Measurements from ENCODE around the gene PRKD2.
A peak's percentile ranks its signal among the peaks of the same experiment; 100 is the strongest.
"Not testable (repeated sequence)": the region's sequence is repeated elsewhere in the genome, so short reads cannot be mapped to it uniquely, and the experiment has no call there.

PRKD2 gene

DNA sequence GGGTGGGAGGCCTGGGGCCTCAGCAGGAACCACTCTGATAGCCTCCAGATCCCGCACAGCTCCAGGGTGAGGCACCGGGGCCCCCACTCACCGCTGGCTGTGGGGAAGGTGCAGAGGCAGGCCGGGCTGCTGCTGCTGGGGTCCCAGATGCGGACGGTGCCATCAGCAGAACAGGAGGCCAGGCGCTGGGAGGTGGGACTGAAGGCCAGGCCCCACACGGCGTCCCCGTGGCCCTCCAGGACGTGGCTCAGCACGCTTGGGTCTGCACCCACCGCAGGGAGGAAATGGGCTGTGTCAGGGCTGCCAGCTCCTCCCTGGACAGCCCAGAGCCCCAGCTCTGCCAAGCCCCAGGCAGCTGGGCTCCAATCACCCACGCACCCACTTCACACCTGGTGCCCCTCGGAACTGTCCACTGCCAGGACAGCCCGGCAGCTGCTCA is 6.1 kb upstream of the PRKD2 start:
- no peak for DNase-seq

DNA sequence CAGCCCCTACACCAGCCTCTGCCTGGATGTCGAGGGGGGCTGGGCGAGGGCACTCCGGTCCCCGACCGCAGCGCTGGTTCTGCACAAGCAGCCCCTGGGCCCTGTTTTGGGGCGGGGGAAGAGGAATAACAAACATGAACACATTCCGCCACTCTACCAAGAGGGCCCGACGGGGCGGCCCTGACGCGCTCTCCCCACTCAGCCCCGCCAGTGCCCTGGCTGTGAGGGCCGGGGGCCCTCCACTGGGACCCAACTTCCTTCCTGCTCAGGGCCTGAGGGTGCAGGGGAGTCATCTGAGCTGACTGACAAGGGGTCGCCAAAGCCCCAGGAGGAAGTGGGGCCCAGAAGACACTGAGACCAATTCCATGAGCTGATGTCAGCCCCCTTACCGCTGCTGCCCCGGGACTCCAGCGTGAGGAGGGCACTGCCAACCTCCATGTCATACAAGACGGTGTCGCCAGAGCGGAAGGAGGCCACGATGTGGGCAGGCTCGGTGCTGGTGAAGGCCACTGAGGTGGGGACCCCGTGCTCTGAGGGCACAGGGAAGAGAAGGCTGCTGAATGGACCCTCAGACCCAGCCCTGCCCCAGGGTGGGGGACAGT is 5.6 kb upstream of the PRKD2 start:
- DNase-seq: no peak

GRCh38 chr19:46722004-46722380 is 5.1 kb upstream of the PRKD2 start:
- no peak for DNase-seq

DNA sequence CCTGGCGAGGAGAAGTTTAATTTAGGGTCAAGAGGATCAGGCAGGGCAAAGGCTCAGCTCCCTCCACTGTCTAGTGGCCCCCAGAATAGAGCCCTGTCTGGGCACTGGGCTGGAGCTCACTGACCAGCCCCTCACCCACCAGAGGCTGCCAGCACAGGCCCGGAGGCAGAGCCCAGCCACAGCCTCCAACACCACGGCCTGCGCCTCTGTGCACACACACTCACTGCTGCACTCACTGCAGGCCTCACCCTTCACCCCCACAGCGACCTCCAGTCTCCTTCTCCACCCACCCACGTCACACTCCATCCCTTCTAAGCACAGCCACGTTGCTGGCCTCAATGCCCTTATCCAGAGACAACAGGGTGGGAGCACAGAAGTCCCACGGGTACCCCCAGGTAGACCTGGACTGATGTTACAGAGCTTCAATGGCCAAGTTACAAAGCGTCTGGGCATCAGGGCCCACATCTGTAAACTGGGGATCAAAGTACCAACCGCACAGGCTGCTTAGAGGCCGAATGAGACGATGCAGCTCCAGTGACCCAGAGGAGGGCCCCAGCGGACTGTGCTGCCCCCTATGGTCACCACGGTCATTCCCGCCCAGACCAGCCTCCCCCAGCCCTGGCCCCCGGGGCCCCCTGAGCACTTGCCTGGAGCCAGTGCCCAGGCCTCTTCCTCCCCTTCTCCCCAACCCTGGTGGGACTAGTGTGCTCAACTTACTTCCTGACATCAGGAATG is 4.5 kb upstream of the PRKD2 start:
- no peak for DNase-seq

- DNase-seq: no peak
Observed at GRCh38 chr19:46720503-46721239, 3.8 kb upstream of the PRKD2 start.

- DNase-seq: no peak
Observed at GRCh38 chr19:46719629-46720502, 3.0 kb upstream of the PRKD2 start.

DNA sequence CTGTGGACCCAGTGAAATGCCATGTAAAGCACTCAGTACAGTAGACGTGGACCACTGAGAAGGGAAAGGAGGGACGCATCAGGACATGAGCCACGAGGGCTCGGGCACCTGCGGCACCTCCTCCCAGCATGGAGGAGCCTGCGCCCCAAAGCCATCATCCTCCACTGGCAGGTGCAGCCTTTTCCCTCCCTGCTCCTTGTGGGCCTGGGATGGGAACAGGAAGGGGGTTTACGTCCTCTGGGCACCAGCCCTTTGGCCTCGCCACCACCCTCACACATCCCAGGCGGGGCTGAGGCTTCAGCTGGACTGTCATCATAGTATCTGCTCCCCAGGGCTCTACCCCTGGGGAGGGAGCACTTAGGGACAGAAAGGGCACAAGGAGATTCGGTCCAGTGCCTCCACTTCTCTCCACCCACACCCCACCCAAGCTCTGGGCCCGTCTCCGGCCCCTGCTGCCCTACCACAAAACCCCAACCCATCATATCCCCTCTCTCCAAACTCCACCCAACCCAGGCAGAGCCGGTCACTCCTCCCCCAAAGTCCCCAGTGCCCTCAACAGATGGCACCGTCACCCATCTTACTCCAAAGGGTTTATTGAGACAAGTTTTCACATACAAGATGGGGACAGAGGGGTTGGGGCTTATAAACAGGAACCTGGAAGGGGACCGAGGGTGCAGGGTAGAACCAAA is 2.2 kb upstream of the PRKD2 start:
- DNase-seq: no peak

DNA sequence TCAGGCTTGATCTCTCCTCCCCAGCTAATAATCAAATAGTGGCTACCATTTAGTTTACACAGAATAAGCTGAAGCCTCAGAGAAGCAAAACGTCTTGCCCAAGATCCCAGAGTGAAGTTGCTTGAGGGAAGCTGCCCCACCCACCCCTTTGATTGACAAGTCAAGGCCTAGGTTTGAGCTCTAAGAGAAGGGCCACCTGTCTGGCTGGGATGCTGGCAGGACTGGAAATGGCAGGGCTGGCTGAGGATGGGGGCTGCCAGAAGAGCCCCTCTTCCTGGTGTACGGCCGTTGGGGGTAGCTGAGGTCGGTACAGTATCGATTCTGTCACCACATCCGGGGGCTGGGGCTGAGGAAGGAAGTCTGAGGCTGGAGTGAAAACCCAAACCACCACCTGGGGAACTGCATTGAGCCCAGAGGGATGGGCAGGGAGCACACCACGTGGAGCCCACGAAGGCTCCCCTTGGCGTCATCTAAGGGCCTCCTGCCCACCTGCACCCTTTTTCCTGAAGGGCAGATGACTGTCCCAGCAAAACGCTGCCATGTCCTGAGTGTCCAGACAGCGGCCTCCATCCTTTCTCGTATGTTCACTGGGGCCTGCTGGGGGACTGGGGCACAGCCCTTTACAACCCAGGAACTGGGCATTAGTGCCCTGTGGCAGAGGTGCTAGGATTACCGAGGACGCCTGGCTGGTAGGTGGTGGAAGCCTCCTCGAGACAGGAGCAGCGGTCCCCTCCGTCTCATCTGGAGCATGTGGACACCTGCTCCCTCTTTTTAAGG is 1.4 kb upstream of the PRKD2 start:
- DNase-seq: peak; percentile 90

DNA sequence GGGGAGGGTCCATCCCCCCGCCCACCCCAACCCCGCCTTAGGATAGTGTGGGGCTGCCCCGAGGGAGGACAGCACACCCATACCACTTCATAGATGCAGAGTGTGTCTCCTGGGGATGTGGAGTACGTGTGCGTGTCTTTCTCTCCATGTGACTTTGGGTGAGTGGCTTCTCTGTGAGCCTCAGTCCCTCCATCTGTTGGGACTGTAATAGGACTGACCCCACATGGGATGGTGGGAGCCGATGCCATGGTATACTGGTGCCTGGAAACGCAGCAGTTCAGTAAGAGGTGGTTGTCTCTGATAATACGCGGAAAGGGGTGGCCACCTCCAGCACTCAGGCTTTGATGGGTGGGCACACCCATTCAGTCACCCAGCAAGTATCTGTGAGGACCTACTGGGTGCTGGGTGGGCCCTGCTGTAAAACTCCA is 816 bp upstream of the PRKD2 start:
- DNase-seq: no peak

DNA sequence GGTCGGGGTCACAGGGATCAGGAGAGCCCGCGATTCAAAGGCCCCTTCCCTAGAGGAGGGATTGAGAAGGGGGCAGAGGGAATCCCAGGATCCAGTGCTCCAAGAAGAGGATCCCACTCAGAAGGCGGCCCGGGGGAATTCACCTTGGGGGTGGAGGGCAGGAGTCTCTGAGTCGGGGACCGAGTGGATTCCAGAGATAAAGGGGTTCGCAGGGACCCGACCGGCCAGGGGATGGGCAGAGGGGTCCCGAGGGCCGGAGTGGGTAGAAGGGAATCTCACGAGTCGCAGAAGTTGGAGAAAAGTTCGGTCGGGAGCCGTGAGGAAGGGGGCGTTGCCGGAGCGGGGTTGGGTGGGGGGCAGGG is 261 bp downstream of the PRKD2 start:
- DNase-seq: no peak

- no peak for DNase-seq
Observed at GRCh38 chr19:46715975-46716671, 791 bp downstream of the PRKD2 start.

DNA sequence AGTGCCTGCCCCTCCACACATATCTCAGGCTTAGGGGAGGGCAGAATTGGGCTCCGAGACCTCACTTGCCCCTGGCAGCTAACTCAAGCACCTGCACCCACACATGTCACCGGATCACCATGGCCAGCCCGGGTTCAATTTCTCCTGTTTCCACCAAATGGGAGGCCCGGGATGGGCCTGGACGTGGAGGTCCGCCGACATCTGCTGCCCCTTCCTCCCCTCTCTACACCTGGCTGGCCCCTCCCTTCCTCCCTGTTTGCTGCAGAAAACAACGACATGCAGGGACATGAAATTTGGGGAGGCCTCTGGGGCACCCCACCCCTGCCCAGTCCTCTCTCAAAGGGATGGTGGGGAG is 1.3 kb downstream of the PRKD2 start:
- DNase-seq: no peak

DNA sequence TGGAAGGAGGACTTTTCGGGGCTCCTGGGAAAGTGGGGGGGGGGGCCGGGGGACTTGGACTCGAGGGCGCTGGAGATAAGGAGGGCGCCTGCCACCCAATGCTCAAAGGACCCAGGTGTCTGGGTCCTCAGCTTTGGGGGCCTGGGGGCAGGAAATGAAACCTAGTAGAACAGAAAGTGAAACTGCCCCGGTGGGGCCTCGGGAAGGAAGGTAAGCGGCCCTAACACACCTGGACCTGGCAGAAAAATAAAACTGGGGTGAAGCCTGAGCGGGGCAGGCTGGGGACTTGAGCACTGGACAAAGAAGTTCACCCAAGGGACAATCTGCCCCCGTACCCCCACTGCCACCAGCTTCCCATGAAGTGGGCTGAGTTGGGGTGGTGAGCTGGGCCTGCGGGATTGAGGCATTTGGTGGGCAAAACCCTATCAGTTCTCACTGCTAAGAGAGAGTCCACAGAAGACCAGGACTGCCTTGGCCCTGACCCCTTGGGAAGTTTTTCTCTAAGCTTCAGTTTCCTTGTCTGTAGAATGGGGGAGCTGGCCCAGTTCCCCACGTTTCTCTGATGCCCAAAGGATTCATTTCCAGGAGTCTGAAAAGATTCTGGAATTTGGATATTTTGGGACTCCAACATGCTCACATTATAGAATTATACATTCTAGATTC is 2.3 kb downstream of the PRKD2 start:
- DNase-seq: no peak

GRCh38 chr19:46713781-46714443 is 3.0 kb downstream of the PRKD2 start:
- DNase-seq: no peak

GRCh38 chr19:46712768-46713338 is 4.1 kb downstream of the PRKD2 start:
- DNase-seq: not testable (repeated sequence)

GRCh38 chr19:46710687-46711086 is 6.2 kb downstream of the PRKD2 start:
- DNase-seq: no peak

GRCh38 chr19:46704379-46705076 is 12.4 kb downstream of the PRKD2 start:
- peak; percentile 67 for DNase-seq

DNA sequence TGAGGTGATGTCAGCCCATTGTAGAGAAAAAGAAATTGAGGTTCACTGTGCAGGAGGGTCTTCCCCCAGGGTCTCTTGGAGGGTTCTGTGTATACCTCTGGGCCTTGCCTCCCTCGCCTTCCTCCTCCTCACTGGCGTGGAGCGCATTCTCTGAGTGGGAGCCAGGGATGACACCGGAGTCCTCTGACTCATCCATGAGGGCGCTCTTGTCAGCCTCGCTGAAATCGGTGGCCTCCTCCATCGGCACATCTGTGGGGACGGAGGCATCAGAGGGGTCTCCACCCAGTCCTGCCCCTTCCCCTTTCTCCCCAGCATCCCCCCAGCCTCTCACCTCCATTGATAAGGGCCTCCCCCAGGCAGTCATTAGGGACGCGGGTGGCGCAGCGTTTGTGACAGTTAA is 16.2 kb downstream of the PRKD2 start:
- DNase-seq: no peak
